Midbrain (tissue), 1 donor: ENCODE results near the gene MAP2K6.
"Not testable (repeated sequence)": the region's sequence is repeated elsewhere in the genome, so short reads cannot be mapped to it uniquely, and the experiment has no call there.

Experiments used
- DNase-seq: peaks from one replicate; lab custom pipeline; 2025; lab: John Stamatoyannopoulos, UW

The MAP2K6 gene

DNA sequence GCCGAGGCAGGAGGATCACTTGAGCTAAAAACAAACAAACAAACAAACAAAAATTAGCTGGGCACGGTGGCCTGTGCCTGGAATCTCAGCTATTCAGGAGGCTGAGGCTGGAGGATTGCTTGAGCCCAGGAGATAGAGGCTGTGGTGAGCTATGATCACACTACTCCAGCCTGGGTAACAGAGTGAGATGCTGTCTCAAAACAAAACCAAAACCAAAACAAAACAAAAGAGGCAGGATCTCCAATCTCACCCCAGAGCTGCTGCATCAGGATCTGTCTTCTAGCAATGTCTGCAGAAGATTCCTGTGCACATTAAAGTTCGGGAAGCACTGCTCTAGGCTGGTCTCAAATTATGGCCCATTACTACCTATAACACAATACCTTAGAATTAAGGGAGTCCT is 43.1 kb downstream of the MAP2K6 start:
- DNase-seq = no peak

DNA sequence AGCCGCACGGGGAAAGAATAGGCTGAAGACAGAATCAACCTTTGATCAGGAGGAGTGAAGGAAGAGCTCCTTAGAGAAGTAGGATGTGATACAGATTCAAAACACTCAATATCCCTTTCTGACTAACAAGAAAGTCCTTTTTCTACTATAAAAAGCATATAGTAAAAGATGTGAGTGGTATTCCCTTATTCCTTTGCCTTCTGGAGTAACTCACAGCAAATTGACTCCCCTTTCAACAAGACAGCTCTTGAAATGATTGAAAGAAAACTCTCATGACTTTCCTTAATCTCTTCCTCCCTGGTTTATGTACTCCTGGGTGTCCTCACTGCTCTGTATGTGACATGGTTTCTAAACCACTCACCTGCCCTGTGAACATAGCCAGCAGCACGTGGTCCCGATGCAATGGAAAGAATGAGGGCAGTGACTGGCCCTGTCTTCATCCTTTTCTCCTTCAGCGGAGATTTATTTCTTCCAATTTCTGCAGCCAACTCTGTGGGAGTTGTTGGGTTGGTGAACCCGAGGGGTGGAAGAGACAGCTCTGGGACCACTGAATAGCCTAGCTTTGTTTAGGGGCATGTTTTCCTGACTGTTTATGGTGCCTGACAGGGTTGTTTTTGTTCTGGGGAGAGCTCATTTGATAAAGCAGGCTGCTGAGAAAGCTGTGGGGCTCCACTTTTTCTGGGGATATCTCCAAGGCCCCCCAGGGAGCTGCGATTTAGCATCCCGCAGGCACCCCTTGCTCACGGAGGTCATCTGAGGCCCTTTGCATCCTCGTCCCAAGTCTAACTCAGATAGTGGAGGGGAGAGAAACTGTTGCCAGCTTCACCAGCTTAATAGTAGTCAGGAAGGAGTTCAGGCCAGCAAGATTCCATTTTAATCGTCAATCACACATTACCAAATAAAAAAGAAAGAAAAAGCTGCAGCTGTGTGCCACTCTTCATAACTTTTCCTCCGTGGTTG is 46.7 kb downstream of the MAP2K6 start:
- DNase-seq = peak; percentile 26

DNA sequence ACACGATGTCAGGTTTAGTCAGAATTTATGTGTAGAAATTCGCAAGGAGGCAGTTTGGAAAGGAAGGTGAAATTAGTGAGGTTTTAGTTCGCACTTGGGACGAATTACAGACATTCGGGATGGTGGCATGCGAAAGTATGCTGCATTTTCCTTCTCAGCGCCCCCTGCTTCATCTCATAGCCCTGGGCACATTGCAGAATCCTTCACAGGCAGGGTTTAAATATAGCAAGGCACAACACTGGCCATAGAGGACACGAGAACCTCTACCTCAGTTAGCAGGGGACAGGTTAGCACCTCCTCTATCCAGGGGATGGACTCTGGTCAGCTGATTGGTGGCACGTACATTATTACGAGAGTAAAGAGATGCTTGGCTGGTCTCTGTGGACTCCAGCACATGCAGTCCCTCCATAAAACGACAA is 47.5 kb downstream of the MAP2K6 start:
- peak; percentile 16 for DNase-seq

DNA sequence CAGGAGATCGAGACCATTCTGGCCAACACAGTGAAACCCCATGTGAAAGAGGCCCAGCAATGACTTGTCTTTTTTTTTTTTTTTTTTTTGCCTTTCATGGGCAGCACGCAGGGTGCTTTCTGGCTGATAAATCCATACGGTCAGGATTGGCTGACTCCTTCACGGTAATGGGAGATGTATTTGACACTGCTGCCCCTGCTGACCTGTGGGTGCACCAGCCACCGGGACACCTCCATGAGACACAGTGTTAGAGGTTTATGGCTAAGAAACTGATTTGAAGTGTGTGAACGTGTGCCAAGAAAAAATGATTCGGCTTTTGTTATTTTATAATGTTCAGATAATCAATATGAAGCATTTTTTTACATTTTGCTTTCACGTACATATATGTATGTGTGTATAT is 48.4 kb downstream of the MAP2K6 start:
- no peak for DNase-seq

DNA sequence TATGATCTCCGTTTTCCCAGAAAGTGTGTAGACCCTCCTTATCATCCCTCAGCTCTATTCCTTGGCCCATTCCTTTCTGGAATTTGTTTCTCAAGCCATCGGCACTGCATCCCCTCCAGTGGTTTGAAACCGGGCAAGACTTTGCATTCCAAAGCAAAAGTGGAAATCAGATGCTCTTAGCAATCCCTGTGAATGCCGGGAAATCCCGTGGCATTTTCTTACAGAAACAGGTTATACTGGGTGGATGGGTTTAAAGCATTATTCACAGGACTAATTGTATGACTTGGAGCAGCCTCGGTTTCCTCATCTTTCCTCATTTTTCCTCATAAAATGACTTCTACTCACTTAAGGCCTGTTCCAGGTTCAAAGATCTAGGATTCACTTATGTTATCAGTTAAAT is 52.0 kb downstream of the MAP2K6 start:
- no peak for DNase-seq

DNA sequence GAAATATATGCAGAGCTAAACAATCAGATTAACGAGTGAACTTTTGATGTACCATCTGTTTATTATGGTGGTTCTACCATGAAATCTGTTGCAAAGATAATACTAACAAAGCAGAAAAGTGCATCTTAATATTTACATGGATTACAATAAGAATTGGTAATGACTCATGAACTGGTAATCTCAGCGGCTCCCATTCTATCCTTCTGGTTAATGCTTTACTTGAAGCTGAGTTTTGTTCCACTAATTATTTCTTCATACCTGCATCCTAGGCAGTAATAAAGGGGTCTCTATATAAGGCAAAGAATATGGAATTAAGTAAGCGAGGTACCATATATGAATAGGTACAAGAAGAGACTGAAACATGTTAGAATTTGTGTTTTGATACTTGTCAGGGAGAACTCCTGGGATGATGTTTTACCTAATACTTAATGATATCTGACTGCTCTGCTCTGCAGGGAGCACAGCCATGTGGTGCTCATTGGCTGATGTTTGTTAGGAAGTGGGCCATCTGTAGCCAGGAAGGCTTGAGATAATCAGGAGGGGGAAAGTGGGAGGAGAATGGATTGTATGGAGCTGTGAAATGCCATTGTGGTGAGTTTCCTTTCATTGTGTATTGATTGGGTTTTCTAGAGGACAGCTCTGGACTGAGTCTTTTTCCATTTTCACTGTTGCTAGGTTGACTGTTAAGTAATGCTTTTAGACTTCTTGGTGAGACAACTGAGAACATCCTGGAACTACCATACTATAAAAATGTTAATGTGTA is 52.6 kb downstream of the MAP2K6 start:
- DNase-seq = no peak

DNA sequence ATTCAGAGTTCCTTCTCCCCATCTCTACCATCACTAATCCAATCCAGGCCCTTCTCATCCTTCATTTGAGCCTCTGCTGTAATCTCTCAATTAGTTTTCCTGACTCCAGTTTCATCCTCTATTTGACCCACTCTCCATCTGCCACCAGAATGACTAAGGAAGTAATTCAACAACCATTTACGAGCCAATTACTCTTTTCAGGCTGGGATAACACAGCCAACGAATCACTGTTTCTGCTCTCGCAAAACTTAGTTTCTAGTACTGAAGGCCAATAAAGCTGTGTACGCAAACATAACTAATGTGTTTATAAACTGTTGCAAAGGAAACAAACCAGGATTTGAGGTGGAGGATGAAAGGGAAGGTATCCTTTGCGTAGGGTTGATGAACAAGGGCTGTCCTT is 53.7 kb downstream of the MAP2K6 start:
- DNase-seq = no peak

DNA sequence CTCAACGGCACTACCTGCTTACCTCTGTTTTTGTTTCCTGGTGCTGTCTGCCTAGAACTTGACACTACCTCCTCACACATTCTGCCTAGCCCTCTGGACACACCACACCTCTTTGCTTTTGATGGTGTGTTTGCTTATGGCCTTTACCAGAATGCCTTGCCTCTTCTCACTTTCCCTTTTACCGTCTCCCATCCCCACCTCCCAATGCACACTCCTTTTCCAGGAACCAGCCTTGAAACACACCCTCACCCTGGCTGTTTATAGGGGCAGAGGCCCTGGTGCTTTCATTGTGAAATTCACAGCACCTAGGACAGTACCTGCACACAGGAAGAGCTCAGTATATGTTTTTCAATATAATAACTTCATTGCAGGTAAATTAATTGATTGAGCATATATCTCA is 56.2 kb downstream of the MAP2K6 start:
- DNase-seq = no peak

DNA sequence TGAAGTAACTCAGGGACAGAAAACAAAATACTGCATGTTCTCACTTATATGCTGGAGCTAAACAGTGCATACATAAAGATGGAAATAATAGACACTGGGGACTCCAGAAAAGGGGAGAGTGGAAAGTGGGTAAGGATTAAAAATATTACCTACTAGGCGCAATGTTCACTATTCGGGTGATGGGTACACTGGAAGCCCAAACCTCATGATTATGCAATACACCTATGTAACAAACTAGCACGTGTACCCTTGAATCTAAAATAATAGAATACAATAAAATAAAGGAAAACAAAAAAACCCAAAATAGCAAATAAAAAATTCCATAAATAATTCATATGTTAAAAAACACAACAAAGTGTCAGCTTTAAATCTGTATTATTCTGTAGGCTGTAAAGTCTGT is 56.9 kb downstream of the MAP2K6 start:
- no peak for DNase-seq

DNA sequence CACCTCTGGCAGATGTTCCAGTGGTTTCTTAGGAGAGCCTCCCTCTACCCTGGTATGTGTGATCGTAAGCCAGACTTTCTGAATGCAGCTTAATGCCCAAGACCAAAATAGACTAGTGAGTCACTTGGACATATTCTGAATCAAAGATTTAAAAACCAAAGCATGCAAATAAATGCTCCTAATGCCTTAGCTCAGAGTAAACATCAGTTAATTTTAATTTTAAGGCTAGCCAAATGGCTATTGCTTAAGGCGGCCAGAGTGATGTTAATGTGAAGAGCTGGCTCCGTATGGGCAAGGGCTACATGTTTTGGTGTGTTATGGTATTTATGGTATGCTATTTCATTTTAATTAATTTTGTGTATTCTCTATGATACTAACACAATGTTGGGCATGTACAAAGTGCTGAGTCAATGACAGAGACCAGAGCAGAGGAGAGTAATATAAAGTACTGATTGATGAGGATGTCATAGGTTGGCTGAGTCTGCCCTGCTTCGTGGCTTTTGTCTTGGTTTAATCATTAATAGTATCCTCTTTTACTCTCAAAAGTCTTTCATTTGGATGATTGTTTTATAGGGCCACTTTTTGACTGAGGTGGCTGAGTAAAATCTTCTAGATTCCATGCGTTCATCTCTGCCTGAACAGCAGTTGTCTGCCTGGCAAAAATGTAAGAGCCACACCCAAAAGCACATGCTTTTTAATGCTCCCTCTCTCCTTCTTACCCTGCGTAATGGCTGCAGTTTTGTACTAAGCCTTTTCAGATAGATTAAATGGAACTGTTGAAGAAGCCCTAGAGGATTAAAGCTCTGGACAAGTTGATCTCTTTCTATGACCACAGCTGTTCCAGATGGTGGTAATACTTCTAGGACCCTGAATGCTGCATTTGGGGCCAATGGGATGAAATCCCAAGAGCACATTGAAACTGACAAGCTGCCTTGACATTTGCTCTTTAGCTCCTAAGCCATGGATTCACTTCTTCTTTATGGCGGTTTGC is 59.6 kb downstream of the MAP2K6 start:
- DNase-seq = no peak

DNA sequence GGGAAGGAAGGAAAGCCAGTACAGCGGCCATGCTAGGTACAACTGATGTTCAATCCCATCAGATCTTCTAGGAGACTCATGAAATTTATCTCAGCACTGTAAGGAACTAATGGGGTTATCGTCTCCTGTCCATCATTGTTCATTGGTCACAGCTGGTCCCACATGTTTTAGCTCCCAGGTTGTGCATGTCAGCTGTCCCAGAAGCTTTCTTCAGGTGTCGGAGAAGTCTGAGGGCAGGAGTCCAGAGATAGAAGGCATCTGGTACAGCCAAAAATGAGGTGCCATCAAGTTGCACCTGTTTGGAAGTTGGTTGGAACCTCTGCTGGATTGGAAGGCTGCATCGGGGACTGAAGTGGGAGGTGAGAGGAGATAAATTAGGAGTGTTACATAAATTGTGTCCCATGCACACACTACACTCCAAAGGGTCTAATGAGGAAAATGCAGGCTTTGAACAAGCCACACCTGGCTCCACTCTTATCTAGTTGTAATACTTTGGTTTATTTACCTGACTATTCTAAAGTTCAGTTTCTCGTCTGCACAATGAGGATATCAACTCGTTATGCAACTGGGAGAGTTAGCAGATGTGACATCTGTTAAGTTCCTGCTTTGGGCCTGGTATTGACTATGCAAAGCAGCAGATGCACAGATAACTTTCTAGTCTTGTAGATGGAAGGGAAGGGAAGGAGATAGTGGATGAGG is 62.9 kb downstream of the MAP2K6 start:
- no peak for DNase-seq

DNA sequence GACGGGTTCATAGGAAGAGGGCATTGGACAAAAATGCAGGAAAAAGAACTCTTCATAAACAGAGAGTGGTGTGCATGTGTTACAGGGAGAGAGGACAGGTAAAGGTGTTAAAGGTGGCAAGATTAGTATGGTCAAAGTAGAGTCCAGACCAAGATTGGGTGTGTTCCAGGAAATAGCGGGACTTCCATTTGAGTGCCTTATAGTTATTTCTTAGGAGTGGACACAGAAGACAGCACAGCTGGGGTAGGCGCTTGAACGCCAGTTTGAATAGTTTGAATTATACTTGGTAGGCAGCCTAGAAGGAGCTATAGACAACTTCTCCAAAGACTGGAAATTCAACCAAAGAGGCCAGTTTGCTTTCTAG is 63.4 kb downstream of the MAP2K6 start:
- no peak for DNase-seq

DNA sequence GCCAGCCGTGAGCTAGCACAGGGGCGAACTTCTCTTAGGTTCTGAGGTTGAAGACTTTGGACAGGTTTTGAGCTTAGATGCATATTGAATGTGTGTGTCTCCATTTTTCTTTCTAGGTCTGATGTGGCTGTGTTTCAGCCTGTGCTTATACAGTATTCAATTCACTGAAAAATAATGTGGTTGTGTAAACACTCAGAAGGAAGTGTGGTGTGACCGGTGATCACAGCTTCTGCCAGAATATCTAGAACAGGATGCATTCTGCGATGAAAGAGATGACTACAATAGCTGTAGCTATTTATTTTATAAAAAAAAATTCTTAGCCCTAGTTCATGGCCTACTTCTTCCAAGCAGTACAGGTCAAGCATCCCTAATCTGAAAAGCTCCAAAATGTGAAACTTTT is 64.4 kb downstream of the MAP2K6 start:
- DNase-seq = no peak

DNA sequence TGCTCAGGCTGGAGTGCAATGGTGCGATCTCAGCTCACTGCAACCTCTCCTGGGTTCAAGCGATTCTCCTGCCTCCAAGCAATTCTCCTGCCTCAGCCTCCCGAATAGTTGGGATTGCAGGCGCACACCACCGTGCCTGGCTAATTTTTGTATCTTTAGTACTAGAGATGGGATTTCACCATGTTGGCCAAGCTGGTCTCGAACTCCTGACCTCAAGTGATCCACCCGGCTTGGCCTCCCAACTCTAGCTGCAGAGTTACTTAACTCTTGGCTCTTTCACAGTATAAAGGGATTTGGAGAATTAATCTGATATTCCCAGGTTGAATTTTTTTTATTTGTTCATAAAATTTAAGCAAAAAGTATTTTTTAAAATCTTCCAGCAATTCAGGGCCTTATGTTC is 65.3 kb downstream of the MAP2K6 start:
- DNase-seq = not testable (repeated sequence)

DNA sequence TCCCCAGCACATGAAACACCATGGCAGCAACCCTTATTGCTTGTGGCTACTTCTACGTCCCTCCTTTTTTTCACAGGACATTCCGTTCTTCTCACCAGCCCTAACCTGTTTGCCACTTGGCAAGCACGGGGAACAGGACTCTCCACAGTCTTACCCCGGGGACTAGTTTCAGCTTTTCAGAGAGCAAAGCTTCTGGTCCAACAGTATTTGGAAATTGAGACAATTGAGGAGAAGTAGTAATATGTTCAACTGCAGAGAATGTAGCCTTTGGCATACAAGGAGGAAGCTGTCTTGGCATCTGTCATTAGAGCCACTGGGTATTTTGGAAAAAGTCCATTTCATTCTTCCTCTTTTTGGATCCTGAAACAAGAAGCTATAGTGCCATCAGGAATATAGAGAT is 65.7 kb downstream of the MAP2K6 start:
- DNase-seq = peak; percentile 19

DNA sequence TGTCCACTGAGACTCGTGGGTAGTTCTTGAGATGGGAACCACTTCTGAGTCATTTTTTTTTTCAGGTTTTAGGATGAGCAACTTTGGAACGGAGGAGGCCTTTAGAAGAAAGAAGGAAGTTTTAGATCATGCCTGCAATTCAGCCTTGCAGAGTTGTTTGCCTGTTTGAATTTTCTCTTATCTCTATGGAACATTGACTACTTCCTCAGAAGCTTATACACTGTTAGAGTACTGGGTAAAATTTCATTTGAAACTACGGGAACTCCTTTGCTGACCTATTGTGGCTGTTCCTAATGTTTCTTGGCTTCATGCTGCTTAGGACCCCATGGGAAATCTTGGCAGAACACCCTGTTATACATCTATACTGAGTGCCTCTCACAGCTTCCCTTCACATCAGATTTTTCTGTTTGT is 70.8 kb downstream of the MAP2K6 start:
- no peak for DNase-seq

DNA sequence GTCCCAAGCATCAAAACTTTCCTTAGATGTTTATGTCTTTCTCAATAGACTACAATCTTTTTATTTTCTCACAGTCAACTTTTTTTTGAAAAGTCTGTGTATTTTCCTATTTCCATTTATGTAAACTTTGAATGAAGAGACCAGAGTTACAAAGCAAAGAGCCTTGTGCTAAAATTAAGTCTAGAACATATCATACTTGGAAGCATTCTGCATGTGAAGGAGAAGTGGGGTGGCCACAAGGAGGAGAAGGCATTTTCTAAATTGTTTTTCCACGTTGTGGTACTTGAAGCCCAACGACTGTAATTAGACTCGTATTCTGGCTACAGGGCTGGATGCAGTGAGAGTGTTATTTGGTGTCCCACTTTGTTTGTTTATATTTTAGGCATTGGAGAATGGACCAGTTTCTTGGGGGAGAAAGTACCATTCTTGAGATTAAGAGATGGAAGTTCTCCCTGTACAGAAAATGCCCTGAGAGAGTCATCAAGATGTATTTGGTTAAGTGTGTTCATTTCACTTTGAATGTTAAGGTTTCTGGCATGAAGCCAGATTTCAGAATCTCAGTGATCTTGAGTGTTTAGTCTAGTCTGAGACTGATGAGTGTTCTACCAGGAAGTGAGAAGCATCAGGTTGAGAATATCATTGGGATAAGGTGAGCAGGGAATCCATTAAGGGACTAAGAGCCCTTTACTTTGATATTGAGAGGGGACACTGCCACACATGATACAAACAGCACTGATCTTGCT is 71.6 kb downstream of the MAP2K6 start:
- DNase-seq = no peak

DNA sequence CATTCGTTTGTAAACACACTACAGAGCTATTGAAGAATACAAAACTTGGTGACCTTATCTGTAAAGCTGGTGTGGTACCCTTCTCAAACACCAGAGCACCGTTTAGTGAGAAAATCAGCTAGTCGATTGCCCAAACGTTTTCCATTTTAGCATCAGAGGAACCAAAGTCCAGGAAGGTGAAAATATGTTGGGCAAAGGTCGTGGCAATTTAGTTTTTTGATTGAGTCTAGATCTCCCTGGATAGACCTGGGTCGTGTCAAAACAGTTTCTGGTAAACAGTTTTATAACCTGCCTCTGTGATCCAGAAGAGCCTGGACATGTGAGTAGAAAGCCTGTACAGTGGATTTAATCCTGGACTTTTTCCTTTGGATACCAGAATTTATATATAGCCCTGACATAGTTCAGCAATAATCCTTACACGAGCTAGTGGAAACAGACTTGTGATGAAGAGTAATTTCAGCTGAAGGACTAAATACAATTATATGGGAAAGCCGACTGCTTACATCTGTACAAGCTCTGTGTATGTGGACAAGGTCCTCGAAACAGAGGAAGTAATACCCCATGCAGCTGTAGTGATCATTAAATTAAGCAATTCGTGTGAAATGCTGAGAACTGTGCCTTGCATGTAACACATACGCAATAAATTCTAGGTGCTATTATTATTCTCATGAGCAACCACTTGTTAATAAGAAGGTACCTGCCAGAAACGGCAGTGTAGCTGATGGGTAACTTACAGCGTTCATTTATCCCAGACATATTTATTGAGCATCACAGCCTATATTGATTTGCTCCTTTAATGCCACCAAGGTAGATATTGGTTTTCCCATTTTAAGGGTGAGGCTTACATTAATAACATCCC is 72.5 kb downstream of the MAP2K6 start:
- no peak for DNase-seq

DNA sequence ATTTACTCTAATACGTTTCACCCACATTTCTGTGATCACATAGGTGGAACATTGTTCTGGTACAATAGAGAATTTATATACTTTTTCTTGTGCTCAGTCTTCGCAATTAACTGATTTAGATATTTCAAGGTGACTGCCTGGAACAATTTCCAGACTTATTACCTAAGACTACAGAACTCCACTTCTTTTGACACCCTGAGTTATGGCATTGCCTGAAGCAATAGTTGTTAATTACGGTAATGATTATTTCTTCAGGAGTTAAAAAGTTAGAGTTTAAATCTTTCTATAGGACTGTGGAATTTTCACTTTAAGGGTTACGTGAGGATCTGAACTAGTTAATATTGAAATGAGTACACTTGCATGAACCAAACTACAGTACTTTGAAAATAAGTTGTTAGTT is 74.8 kb downstream of the MAP2K6 start:
- DNase-seq = no peak
